ENCODE data around the gene LCP1. TPM values are rescaled to one million over a fixed set of nuclear protein-coding genes. Genes with fewer than 3 reads are reported as not detected.

The LCP1 gene
- total RNA-seq, 1 donor from 2014 or later: 13.2 TPM

GRCh38 chr13:46127358-46128023, 54.5 kb downstream of the LCP1 start:
- DNase-seq (ENCODE audit: low spot score): no peak

- peak; percentile 73 for DNase-seq (ENCODE audit: low spot score)
These were observed 55.2 kb downstream of the LCP1 start for GRCh38 chr13:46126552-46127357.

- DNase-seq (ENCODE audit: low spot score): no peak
These were observed 55.9 kb downstream of the LCP1 start for GRCh38 chr13:46126056-46126455.

- DNase-seq (ENCODE audit: low spot score): peak; percentile 13
These were observed 56.7 kb downstream of the LCP1 start for GRCh38 chr13:46124967-46125933.

- no peak for DNase-seq (ENCODE audit: low spot score)
These were observed 57.4 kb downstream of the LCP1 start for GRCh38 chr13:46124531-46124966.

- no peak for DNase-seq (ENCODE audit: low spot score)
These were observed 59.7 kb downstream of the LCP1 start for GRCh38 chr13:46122304-46122703.

GRCh38 chr13:46121597-46122163, 60.3 kb downstream of the LCP1 start:
- no peak for DNase-seq (ENCODE audit: low spot score)

- no peak for DNase-seq (ENCODE audit: low spot score)
These were observed 60.9 kb downstream of the LCP1 start for GRCh38 chr13:46121033-46121432.

- DNase-seq (ENCODE audit: low spot score): peak; percentile 54
These were observed 61.9 kb downstream of the LCP1 start for GRCh38 chr13:46119883-46120614.

GRCh38 chr13:46116653-46117502, 65.1 kb downstream of the LCP1 start:
- no peak for DNase-seq (ENCODE audit: low spot score)

- no peak for DNase-seq (ENCODE audit: low spot score)
These were observed 67.4 kb downstream of the LCP1 start for GRCh38 chr13:46114613-46115012.

GRCh38 chr13:46113596-46113995, 68.4 kb downstream of the LCP1 start:
- DNase-seq (ENCODE audit: low spot score): no peak

GRCh38 chr13:46111151-46111550, 70.8 kb downstream of the LCP1 start:
- no peak for DNase-seq (ENCODE audit: low spot score)

- DNase-seq (ENCODE audit: low spot score): no peak
These were observed 72.5 kb downstream of the LCP1 start for GRCh38 chr13:46109451-46109850.

- DNase-seq (ENCODE audit: low spot score): no peak
These were observed 75.1 kb downstream of the LCP1 start for GRCh38 chr13:46106839-46107371.

- DNase-seq (ENCODE audit: low spot score): no peak
These were observed 77.1 kb downstream of the LCP1 start, which contains the start of gene CPB2 for GRCh38 chr13:46104868-46105267. Gene CPB2, minus strand, starts transcription at chr13:46105033. Its CDS starts 24 bp downstream, at chr13:46105009.

GRCh38 chr13:46103037-46103436, 78.9 kb downstream of the LCP1 start:
- DNase-seq (ENCODE audit: low spot score): no peak

- no peak for DNase-seq (ENCODE audit: low spot score)
These were observed 79.7 kb downstream of the LCP1 start for GRCh38 chr13:46102255-46102605.

- no peak for DNase-seq (ENCODE audit: low spot score)
These were observed 80.3 kb downstream of the LCP1 start for GRCh38 chr13:46101484-46102254.
